NCI-H1105 treated with DMSO at 0.1 percent for 48 hours (cell line): Measurements from ENCODE around the gene PFKFB2.

Source experiments
- DNase-seq: peaks from one replicate; lab custom pipeline; 2025; lab: John Stamatoyannopoulos, UW

The PFKFB2 gene

GRCh38 chr1:207021876-207022596 lies 31.0 kb upstream of the PFKFB2 start:
- no peak for DNase-seq

GRCh38 chr1:207022996-207023679 lies 29.9 kb upstream of the PFKFB2 start:
- no peak for DNase-seq

- no peak for DNase-seq
These were observed 28.6 kb upstream of the PFKFB2 start for GRCh38 chr1:207024202-207025145.

- no peak for DNase-seq
These were observed 27.8 kb upstream of the PFKFB2 start for GRCh38 chr1:207025146-207025880.

- no peak for DNase-seq
These were observed 27.0 kb upstream of the PFKFB2 start for GRCh38 chr1:207026104-207026534.

GRCh38 chr1:207027206-207027777 lies 25.8 kb upstream of the PFKFB2 start:
- DNase-seq = no peak

- DNase-seq = no peak
These were observed 25.2 kb upstream of the PFKFB2 start for GRCh38 chr1:207027921-207028320.

- DNase-seq = no peak
These were observed 24.0 kb upstream of the PFKFB2 start for GRCh38 chr1:207028884-207029650.

- DNase-seq = peak; percentile 45
These were observed 23.2 kb upstream of the PFKFB2 start for GRCh38 chr1:207029701-207030521.

- no peak for DNase-seq
These were observed 22.5 kb upstream of the PFKFB2 start for GRCh38 chr1:207030522-207031009.

- no peak for DNase-seq
These were observed 22.1 kb upstream of the PFKFB2 start for GRCh38 chr1:207031016-207031415.

- DNase-seq = peak; percentile 34
These were observed 21.3 kb upstream of the PFKFB2 start for GRCh38 chr1:207031632-207032264.

- DNase-seq = peak; percentile 87
These were observed 20.5 kb upstream of the PFKFB2 start, which contains the start of gene C1orf116 for GRCh38 chr1:207032528-207033017. TSS of gene C1orf116 (minus strand) at chr1:207032756. CDS start at chr1:207027598, 5,158 bp downstream.

GRCh38 chr1:207033302-207033701 lies 19.8 kb upstream of the PFKFB2 start:
- DNase-seq = no peak

- DNase-seq = no peak
These were observed 18.9 kb upstream of the PFKFB2 start for GRCh38 chr1:207034208-207034607.

GRCh38 chr1:207034998-207035397 lies 18.1 kb upstream of the PFKFB2 start:
- DNase-seq = no peak

GRCh38 chr1:207035877-207036551 lies 17.1 kb upstream of the PFKFB2 start:
- DNase-seq = no peak

GRCh38 chr1:207036865-207037264 lies 16.2 kb upstream of the PFKFB2 start:
- no peak for DNase-seq
